IMR-90 (cell line): Measurements from ENCODE around the gene SPAG5.

Experiments used
- FOS ChIP-seq: fragments of 150-350 bp; IDR thresholded peaks from 2 replicates; pipeline ENCODE4 v1.6.1; 2016; ENCODE audit warnings: low read depth, low read length
- RAD21 ChIP-seq: IDR thresholded peaks from 2 replicates; pipeline ENCODE4 v1.6.1; 2012; ENCODE audit warnings: low read length, improper control_type of control experiment
- TF ChIP-seq, protein P1 (sequence below): conservative IDR thresholded peaks from 2 replicates; pipeline ENCODE4 v1.5.1; 2012; ENCODE audit warnings: mild to moderate bottlenecking, low read depth, low read length, improper control_type of control experiment

DNA sequence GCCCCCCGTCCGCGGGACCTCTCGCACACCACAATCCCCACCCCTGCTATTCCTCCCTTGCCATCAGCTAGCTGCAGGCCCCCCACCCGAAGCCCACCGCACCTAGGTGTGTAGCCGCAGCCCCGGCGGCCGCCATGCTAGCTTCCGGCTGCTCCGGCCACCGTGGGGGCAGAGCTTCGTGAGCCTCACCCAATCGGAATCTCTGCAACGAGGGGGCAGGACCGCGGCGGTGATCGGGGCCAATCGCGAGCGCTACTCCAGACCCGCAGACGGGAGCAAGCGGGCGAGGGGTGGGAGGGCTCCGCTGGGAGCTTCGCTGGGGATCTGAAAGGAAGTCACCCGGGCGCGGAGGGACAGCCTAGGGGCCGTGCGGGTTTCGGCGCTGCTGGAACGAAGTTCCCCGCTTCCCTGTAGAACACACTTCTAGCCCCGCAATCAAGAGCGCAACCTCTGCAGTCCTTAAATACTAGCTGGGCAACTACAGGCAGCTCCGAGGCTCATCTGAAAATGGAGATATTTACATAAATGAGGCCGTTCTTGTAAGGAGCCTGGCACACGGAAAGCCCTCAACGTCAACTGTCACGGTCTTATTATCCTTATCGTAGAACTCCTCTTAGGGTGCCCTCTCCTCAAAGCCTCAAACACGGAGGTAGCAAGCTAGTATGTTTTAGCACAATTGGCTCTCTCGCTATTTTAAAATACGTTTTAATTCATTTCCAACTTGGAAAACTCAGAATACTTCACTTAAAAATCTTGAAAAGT is 27.3 kb downstream of the SPAG5 start, which contains the start of gene PIGS:
- no peak for TF ChIP-seq RAD21
- TF ChIP-seq, protein P1, sequence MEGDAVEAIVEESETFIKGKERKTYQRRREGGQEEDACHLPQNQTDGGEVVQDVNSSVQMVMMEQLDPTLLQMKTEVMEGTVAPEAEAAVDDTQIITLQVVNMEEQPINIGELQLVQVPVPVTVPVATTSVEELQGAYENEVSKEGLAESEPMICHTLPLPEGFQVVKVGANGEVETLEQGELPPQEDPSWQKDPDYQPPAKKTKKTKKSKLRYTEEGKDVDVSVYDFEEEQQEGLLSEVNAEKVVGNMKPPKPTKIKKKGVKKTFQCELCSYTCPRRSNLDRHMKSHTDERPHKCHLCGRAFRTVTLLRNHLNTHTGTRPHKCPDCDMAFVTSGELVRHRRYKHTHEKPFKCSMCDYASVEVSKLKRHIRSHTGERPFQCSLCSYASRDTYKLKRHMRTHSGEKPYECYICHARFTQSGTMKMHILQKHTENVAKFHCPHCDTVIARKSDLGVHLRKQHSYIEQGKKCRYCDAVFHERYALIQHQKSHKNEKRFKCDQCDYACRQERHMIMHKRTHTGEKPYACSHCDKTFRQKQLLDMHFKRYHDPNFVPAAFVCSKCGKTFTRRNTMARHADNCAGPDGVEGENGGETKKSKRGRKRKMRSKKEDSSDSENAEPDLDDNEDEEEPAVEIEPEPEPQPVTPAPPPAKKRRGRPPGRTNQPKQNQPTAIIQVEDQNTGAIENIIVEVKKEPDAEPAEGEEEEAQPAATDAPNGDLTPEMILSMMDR, result no peak
- TF ChIP-seq FOS, result no peak
